HepG2 (cell line): Measurements from ENCODE around the gene CDK3. TPM values are rescaled to one million over a fixed set of nuclear protein-coding genes. Genes with fewer than 3 reads are reported as not detected.

ENCODE experiments used
- CBFB ChIP-seq: sonication (generic); formaldehyde crosslinking; IDR thresholded peaks from 2 replicates; pipeline ENCODE4 v1.4.0; 2020; ENCODE audit warnings: missing genetic modification reagents
- CERS6 ChIP-seq: sonication (generic); formaldehyde crosslinking; IDR thresholded peaks from 2 replicates; pipeline ENCODE4 v1.5.0; 2020; ENCODE audit warnings: missing genetic modification reagents
- HNRNPUL1 ChIP-seq: fragments of 200-400 bp; formaldehyde crosslinking; IDR thresholded peaks from 2 replicates; pipeline ENCODE4 v1.6.1; 2017; ENCODE audit warnings: low read depth, mild to moderate bottlenecking, low read length, moderate library complexity
- IKZF4 ChIP-seq: sonication (generic); formaldehyde crosslinking; IDR thresholded peaks from 2 replicates; pipeline ENCODE4 v1.5.1; 2020; ENCODE audit warnings: borderline replicate concordance, mild to moderate bottlenecking, low read depth, missing genetic modification reagents; ENCODE audit errors: not compliant biosample characterization
- JUND ChIP-seq: sonication (generic); formaldehyde crosslinking; IDR thresholded peaks from 2 replicates; pipeline ENCODE4 v1.8.0; 2022; ENCODE audit warnings: mild to moderate bottlenecking, missing genetic modification reagents
- KDM5A ChIP-seq: fragments of 200-600 bp; sonication (generic); IDR thresholded peaks from 2 replicates; pipeline ENCODE4 v1.7.0; 2018; ENCODE audit warnings: antibody characterized with exemption, mild to moderate bottlenecking, low read length, borderline replicate concordance
- LBX2 ChIP-seq: sonication (generic); formaldehyde crosslinking; IDR thresholded peaks from 2 replicates; pipeline ENCODE4 v1.5.0; 2020; ENCODE audit warnings: missing genetic modification reagents, mild to moderate bottlenecking, borderline replicate concordance
- MIXL1 ChIP-seq: IDR thresholded peaks from 2 replicates; pipeline ENCODE4 v1.6.1; 2016
- RCOR2 ChIP-seq: IDR thresholded peaks from 2 replicates; pipeline ENCODE4 v1.6.1; 2016; ENCODE audit warnings: missing biosample characterization, missing genetic modification reagents
- RNF2 ChIP-seq: fragments of 450-650 bp; conservative IDR thresholded peaks from 2 replicates; pipeline ENCODE4 v1.6.1; 2016; ENCODE audit warnings: low read depth
- RORA ChIP-seq: sonication (generic); formaldehyde crosslinking; IDR thresholded peaks from 2 replicates; pipeline ENCODE4 v1.5.0; 2020; ENCODE audit warnings: mild to moderate bottlenecking, missing genetic modification reagents, moderate library complexity
- SPEN ChIP-seq: sonication (generic); formaldehyde crosslinking; IDR thresholded peaks from 2 replicates; pipeline ENCODE4 v1.5.1; 2020; ENCODE audit warnings: low read depth, mild to moderate bottlenecking, missing genetic modification reagents
- TGIF2 ChIP-seq: IDR thresholded peaks from 2 replicates; pipeline ENCODE4 v1.6.1; 2016; ENCODE audit warnings: control low read depth, missing compliant biosample characterization
- XRCC5 ChIP-seq: fragments of 200-400 bp; formaldehyde crosslinking; optimal IDR thresholded peaks from 2 replicates; pipeline ENCODE3; 2017; ENCODE audit warnings: mild to moderate bottlenecking, low read length
- ZFP36L2 ChIP-seq: sonication (generic); formaldehyde crosslinking; IDR thresholded peaks from 2 replicates; pipeline ENCODE4 v1.4.0; 2020; ENCODE audit warnings: missing genetic modification reagents
- ZNF33A ChIP-seq: sonication (generic); formaldehyde crosslinking; IDR thresholded peaks from 2 replicates; pipeline ENCODE4 v1.5.1; 2020; ENCODE audit warnings: missing genetic modification reagents, mild to moderate bottlenecking, moderate library complexity, borderline replicate concordance
- ZNF543 ChIP-seq: sonication (generic); formaldehyde crosslinking; IDR thresholded peaks from 2 replicates; pipeline ENCODE4 v1.4.0; 2020; ENCODE audit warnings: mild to moderate bottlenecking, missing genetic modification reagents
- ZNF605 ChIP-seq: sonication (generic); formaldehyde crosslinking; IDR thresholded peaks from 2 replicates; pipeline ENCODE4 v1.8.0; 2022; ENCODE audit warnings: mild to moderate bottlenecking, missing genetic modification reagents
- ZNF670 ChIP-seq: sonication (generic); formaldehyde crosslinking; IDR thresholded peaks from 2 replicates; pipeline ENCODE4 v1.8.0; 2022; ENCODE audit warnings: mild to moderate bottlenecking, missing genetic modification reagents, borderline replicate concordance
- ZNF687 ChIP-seq: sonication (generic); formaldehyde crosslinking; IDR thresholded peaks from 2 replicates; pipeline ENCODE4 v1.5.1; 2020; ENCODE audit warnings: mild to moderate bottlenecking, missing genetic modification reagents, moderate library complexity
- ZNF773 ChIP-seq: sonication (generic); formaldehyde crosslinking; IDR thresholded peaks from 2 replicates; pipeline ENCODE4 v1.4.0; 2020; ENCODE audit warnings: missing genetic modification reagents, borderline replicate concordance
- ZNF784 ChIP-seq: sonication (generic); formaldehyde crosslinking; IDR thresholded peaks from 2 replicates; pipeline ENCODE4 v1.5.1; 2020; ENCODE audit warnings: missing genetic modification reagents, mild to moderate bottlenecking, borderline replicate concordance
- ZNF83 ChIP-seq: sonication (generic); formaldehyde crosslinking; IDR thresholded peaks from 2 replicates; pipeline ENCODE4 v1.4.0; 2020; ENCODE audit warnings: missing genetic modification reagents, mild to moderate bottlenecking, borderline replicate concordance
- polyA plus RNA-seq, 8 experiments: library from polyadenylated mRNA; depleted of rRNA in 3 of 8; stranded (reverse) in 7 of 8; unstranded in 1 of 8; fragments of >200 nt; fragmentation: Illumina TruSeq in 4 of 8; extraction: Trizol in 4 of 8; gene quantifications; 2 replicates each; pipeline versions ENCODE4 v1.2.1 to v1.2.3, GENCODE V29; 2011 to 2016; ENCODE audit warnings: low read depth in 4 of 8, missing spikeins in 1 of 8, mixed read lengths in 1 of 8; ENCODE audit not compliant: insufficient read depth in 1 of 8
- total RNA-seq, 5 experiments: library from RNA; depleted of rRNA; stranded (reverse); fragments of >200 nt; fragmentation: Illumina TruSeq; extraction: Trizol; gene quantifications; 2 replicates each; pipeline ENCODE4 v1.2.3, GENCODE V29; 2016; ENCODE audit warnings: low read depth in 1 of 5
- TF ChIP-seq, protein P1 (sequence below): sonication (generic); formaldehyde crosslinking; conservative IDR thresholded peaks from 2 replicates; pipeline ENCODE4 v1.4.0; 2020; ENCODE audit warnings: missing genetic modification reagents

CDK3 gene
- total and polyA plus RNA-seq, 2 of the 13 experiments (the other 11 are each of a cell fraction or from before 2014, with no cell fraction given): 5.8 to 11.4 TPM

DNA sequence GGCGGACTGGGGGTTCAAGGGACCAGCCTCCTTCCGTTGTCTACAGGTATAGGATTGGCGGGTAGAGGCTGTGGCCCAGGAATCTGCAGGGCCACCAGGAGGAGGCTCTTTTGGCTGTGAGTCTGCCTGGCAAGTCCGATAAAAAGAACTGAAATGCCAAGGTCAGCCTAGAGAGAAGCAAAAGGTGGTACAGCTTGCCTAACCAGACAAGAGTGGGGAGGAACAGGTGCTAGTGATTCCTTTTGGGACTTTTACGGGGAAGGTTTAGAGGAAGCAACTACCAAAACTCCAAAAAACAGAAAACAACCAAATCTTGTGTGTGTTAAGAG, 32.1 kb downstream of the CDK3 start (continued):
- TF ChIP-seq ZNF773 (CRISPR knock-in tag): no peak
- TF ChIP-seq ZNF687 (CRISPR knock-in tag): peak; percentile 80
- TF ChIP-seq KDM5A: no peak
- no peak for TF ChIP-seq LBX2
- TF ChIP-seq RORA (CRISPR knock-in tag): no peak
- TF ChIP-seq ZNF605: peak; percentile 36; the same call in 1 of the 2 replicates
- TF ChIP-seq XRCC5: no peak
- 0 out of 2 replicates have a peak, but pooled peaks have one; percentile 2 for TF ChIP-seq JUND (CRISPR knock-in tag)
- no peak for TF ChIP-seq ZFP36L2
- no peak; the same call in 1 of the 2 replicates for TF ChIP-seq RNF2
- no peak for TF ChIP-seq ZNF670
- no peak for TF ChIP-seq CBFB (CRISPR knock-in tag)
- no peak for TF ChIP-seq ZNF543
- TF ChIP-seq SPEN (CRISPR knock-in tag): no peak
- TF ChIP-seq RCOR2: no peak; the same call in 1 of the 2 replicates
- TF ChIP-seq TGIF2: no peak
- TF ChIP-seq HNRNPUL1: no peak
- no peak for TF ChIP-seq ZNF784 (CRISPR knock-in tag)
- no peak; the same call in 1 of the 2 replicates for TF ChIP-seq MIXL1
- TF ChIP-seq ZNF33A (CRISPR knock-in tag): no peak
- TF ChIP-seq IKZF4 (CRISPR knock-in tag): no peak
- TF ChIP-seq, protein P1, sequence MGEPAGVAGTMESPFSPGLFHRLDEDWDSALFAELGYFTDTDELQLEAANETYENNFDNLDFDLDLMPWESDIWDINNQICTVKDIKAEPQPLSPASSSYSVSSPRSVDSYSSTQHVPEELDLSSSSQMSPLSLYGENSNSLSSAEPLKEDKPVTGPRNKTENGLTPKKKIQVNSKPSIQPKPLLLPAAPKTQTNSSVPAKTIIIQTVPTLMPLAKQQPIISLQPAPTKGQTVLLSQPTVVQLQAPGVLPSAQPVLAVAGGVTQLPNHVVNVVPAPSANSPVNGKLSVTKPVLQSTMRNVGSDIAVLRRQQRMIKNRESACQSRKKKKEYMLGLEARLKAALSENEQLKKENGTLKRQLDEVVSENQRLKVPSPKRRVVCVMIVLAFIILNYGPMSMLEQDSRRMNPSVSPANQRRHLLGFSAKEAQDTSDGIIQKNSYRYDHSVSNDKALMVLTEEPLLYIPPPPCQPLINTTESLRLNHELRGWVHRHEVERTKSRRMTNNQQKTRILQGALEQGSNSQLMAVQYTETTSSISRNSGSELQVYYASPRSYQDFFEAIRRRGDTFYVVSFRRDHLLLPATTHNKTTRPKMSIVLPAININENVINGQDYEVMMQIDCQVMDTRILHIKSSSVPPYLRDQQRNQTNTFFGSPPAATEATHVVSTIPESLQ: 0 out of 2 replicates have a peak, but pooled peaks have one; percentile 12
- TF ChIP-seq CERS6 (CRISPR knock-in tag): no peak
- TF ChIP-seq ZNF83 (CRISPR knock-in tag): no peak
